Cortex of kidney (tissue), 1 donor: ENCODE measurements around the gene CATSPERB.
"Not testable (repeated sequence)": the region's sequence is repeated elsewhere in the genome, so short reads cannot be mapped to it uniquely, and the experiment has no call there.

Experiments used
- DNase-seq: peaks from one replicate; lab custom pipeline; 2025; lab: John Stamatoyannopoulos, UW

CATSPERB gene, protein sequence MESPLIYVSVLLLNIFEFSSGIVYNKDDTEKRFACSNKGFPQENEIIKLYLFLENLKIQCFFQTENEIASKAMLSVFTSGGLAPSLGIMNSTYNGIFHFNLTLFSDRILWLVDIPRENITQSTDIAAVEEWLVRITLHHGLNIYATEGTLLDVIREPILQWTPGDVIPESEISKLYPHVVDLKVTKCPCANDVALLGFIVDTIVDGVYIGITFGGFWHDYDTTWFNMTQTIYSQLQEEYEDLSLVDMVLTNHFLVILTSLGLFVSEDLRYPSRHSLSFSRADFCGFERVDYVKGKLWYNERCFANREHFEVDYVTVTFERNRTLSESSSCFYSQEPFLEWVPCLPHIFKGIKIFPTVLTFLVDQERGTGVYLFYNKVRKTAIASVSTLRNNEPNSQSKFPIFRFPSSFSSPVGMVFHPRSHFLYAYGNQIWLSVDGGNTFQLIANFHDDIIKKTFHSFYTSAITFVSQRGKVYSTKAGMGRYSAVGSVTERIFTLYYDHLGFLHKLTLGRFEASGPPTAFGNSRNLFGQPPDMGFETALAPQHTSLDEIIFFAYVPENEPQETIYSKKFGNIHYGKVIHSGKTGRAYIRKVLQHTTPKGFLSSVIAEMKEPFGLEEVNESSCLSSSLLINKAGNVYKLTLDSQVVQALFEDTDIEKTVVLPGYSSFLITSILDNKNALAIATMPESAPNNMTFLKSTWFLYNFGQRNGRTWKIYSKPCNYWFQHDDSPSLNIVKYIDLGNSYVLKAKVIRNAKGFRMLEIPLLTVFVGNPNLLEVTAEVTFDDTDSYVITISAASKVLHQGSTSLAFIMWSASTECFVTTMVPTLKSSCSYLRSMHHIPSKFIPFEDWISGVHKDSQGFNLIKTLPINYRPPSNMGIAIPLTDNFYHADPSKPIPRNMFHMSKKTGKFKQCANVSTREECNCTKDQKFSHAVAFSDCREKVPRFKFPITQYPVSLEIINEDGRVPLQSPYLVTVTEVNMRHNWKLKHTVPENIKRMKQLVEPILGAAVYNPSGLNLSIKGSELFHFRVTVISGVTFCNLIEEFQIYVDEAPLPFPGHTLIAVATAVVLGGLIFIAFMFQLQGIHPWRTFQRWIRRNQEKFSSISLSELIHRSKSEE

DNA sequence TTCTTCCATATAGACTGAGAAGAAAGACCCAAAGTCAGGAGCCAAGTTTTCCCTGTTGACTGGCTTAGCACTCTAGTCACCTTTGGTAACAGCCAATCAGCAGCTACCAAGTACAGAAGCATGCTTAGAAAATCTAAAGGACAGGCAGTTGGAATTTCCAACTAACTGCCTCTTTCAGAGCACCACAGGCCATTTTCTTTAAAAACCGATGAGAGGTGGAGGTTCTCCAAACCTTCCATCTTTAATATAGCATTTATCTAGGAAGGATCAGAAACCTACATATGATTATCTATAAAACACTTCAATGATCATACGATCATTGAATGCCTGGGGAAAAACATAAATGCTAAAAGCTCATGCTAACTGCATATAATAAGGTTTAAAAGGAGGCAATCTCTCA lies at the start of gene CATSPERB:
Gene CATSPERB (minus strand): TSS at position 101 of the 400 bp plus-strand sequence. CDS start 2,607 bp downstream, outside the sequence.
- DNase-seq: no peak

DNA sequence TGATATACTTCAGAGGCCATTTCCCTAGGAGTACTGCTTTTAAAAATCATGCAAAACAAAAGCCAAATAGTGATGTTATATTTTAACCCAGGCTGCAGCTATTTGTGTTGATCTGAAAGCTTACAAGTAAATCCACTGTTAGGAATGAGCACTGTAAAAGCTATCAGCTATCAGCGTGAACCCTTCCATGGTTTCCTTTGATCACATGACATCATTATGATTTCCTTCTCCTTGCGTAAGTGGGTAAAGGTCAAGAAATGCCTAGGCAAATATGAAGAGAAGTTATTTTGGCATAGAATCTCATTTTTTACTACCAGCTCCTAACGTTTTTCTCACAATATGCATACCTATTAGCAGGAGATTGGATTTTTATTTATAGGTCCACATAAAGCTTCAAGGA lies 48.6 kb upstream of the CATSPERB start:
- no peak for DNase-seq

DNA sequence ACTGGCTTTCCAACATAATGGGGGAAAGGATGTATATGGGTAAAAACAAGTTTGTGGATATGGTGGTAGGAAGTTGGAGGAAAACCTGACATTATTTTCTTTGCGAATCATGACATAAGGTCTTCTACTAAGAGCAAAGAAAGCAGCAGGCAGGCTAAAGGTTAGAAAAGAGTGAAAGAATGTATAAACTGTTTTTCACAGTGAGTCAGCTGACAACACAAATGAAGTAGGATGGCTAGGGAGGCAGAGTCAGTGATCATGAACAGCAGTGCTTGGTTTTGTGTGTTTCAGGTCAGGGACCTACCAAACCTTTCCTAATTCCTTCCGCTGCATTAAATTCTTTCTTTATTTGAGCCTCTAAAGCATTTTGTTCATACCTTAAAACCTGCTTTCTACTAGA lies 46.3 kb upstream of the CATSPERB start:
- DNase-seq: no peak

DNA sequence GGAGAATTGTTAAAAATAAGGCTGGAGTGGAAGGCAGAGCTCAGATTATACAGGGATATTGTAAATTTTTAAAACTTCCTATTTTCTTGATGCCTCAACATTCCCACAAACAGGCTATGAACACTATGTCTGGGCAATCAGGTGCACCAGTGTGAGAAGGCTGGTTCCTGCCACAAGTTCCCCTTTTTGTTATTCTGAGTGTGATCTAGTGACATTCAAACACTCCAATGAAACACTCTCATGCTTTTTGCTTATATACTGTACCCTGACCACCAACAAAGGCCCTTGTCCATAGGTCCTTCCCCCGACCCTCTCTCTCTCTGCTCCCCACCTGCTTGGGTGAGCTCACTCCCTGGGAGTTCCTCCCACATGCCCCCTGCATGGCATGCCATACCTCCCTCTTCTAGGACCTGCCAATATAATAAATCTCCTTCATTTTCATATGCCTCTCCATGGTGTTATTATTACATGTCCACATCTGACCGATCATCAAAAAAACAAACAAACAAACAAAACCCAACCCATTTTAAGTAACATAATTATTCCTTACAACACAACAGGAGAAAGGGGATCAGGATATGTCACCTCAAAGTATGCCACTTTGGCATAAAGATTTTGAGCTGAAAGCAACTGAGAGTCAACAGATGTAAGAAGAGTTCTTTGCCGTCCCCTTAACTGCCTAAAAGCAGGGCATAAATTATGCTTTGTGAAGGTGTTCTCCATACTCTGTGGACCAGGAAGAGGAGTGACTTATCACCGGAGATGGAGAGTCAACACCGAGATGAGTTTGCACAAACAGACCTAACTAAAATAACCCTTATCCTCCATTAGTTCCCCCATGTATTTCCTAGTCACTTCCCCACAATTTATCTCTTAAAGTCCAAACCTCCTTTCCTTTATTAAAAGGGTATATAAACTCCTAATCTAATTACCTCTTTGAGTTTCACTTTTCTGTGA lies 42.5 kb upstream of the CATSPERB start:
- DNase-seq: no peak

DNA sequence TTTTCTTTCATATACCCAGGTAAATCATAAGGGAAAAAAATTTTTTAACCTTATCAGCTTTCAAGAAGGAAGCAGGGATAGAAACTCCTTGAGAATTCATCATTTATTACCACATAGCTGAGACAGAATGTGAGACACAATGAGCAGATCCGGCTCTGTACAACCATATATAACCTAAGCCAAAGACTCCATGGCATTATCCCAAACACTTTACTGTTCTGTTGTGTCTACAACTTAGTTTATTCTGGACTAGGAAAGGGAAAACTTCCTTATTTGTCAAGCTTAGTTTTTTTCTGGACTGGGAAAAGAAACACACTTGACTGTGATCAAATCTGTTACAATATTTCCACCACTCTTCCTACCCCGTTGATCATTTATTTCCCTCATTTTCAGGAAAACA lies 38.3 kb upstream of the CATSPERB start:
- DNase-seq: no peak

DNA sequence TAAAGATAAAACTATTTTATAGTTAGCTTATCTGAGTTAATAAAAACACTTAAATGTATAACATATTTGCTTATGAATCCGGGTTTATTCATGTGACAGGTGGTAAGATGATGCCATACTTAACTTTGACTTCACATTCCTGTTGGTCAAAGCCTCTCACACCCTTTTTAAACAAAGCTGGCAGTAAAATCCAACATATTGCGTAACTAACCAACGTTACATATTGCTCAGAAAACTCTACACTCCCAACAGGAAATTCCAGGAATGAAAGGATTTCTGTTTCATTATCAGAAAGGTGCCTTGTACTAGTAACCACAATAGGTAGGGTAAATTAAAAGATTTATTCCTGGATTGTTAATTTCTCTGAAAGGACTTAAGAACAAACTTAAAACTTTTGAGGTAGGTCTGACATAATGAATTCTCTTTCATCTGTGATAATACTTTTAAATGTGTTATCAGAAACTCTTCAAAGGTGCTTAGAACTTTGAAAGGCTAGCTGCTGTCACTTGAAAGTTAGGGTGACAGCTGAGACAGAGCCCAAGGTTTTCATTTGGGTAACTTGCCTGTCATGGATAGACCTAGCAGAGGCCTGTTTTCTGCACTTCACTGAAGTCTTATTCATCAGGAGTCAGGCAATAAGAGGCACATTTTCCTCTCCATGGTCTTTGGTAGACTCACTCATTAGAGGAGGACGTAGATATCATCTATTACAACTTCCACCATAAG lies 23.8 kb upstream of the CATSPERB start:
- no peak for DNase-seq

DNA sequence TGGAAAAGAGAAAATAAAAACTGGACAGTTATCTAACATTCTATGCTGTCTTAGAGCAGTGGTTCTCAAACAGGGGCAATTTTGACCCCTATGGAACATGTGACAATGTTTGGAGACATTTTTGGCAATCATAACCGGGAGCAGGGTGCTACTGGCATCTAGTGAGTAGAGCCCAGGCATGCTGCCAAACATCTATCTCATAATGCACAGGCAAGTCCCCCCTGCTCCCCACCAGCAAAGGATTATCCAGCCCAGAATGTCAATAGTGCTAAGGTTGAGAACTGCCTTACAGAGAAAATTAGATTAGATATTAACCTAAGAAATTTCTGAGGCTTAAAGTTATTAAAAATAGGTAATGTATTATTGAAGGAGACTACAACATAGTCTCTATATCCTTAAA lies 22.9 kb upstream of the CATSPERB start:
- no peak for DNase-seq

DNA sequence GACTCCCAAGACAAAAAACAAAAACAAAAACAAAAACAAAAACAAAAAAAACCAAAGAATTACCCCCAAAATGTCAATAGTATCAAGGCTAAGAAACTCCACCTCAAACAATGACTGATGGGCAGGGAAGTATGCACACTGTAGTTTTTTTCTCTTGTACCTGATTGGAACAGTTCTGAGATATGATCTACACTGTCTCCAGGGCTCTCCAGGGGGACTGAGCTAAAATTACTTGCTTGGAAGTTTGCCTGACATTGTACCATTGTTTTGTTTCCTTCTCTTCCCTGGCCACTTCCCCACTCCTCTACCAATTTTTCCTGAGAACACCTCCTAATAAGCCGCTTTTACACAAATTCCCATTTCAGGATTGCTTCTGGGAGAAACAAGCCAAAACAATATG lies 22.3 kb upstream of the CATSPERB start:
- DNase-seq: no peak

DNA sequence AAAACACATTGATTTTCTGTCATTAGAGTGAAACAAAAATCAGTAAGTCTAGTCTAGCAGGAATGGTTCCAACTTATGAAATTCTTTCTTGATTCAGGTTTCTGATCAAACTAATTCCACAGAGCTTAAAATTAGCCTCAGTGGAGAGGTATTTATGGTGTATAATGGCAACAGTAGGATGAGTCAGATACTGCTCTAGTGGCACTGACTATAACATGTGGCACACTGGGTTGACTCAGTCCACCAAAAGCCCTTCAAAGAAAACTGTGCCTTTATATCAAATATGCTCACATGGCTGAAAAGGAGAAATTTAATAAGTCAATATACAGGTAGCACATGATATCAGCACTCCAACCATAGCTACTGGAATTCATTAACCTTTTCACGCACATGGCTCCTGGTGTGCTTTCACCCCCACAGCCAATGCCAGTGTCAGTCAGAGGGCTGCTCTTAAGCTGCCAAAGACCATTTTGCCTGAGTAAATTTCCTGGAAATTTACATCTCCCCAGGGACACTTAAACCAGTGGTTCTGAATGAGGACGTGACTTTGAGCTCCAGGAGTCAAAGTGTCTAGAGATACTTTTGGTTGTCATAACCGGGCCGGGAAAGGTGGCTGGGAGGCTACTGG lies 21.7 kb upstream of the CATSPERB start:
- no peak for DNase-seq

DNA sequence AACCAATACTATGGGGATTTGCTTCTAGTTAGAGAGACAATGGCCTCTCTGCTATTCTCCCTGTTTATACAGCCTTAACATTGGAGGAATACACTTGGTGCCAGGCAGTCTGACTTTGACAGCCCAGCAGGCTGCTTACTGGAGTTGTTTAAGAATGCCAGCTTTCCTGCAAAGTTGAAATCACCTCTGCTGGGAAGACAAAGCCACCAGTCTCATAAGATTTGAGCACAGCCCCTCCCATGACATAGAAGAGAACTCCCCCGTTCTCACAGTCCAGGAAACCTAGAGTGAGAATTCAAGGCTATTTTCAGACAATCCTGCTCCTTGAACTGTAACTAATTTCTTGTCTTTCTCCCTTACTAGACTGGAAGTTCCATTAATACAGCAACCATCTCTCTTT lies 21.1 kb upstream of the CATSPERB start:
- DNase-seq: no peak

DNA sequence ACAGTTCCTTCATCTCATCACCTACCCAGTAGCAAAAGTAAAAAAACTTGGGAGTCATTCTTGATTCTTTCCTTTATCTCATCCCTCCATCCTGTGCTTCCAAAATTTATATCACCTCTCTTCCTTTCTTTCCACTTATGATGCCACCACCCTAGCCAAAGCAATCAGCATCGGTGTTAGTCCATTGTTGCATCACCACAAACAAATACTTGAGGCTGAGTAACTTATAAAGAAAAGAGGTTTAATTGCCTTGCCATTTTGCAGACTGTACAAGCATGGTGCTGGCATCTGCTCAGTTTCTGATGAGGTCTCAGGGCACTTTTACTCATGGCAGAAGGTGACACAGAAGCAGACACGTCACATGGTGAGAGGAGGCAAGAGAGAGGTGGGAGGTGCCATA lies 19.8 kb upstream of the CATSPERB start:
- no peak for DNase-seq

DNA sequence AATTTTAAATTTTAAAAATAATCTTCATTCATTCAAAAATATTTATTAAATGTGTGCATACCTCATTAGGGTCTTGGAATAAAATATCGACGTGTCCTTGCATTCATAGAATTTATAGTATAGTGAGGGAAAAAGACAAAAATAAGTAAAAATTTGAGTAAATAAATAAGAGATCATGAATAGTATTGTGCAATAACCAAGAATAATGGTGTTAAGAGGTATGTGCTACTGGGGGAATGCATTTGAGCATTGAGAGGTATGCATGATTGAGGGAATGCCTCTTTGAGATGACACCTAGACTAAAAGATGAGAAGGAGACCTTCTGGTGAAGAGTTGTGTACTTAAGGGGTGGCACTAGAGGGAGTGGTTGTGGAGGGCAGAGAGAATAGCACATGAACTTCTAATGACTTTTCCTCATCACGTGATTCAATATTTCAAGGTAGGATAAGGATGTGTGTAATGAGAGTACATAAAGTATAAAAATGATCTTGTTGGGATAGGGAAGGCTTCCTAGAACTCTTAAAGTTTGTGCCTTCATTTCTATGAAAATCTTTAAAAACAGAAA lies 18.8 kb upstream of the CATSPERB start:
- no peak for DNase-seq

DNA sequence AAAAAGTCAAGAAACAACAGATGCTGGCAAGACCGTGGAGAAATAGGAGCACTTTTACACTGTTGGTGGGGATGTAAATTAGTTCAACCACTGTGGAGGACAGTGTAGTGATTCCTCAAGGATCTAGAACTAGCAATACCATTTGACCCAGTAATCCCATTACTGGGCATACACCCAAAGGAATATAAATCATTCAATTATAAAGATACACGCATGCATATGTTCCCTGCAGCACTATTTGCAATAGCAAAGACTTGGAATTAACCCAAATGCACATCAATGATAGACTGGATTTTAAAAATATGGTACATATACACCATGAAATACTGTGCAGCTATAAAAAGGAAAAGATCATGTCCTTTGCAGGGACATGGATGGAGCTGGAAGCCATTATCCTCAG lies 18.0 kb upstream of the CATSPERB start:
- no peak for DNase-seq

DNA sequence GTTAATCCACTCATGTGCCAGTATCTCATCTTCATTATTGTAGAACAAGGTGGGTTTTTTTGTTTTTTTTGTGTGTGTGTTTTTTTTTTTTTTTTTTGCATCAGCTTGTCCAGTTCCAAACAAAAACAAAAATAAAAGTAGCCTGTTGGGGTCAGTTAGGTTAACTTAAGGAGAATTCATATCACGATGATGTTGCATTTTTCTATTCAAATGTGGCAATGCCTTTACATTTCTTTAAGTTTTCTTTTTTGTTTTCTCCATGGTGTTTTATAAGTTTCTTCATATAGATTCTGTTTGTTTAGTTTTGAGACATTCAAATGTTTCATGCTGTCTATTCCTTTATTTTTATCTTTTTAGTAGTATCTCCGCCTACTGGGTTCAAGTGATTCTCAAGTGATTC lies 16.2 kb upstream of the CATSPERB start:
- no peak for DNase-seq

DNA sequence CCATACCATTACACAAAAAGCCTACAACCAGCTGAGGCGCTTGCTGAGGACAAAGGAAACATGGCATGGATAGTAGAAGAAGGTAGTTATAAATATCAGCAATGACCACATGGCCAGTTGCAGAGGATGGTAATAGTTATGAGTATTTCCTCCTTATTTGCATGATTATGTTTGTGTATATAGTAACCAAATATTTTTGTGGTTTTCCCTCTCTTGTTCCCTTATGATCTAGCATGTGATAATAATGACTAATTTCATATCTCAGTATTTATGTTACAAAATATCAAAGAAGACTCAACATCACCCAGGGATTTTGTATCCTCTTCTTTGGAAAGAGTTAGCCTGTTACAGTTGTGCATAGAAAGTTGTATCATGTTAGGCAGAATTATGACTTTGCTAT lies 13.5 kb upstream of the CATSPERB start:
- DNase-seq: no peak

DNA sequence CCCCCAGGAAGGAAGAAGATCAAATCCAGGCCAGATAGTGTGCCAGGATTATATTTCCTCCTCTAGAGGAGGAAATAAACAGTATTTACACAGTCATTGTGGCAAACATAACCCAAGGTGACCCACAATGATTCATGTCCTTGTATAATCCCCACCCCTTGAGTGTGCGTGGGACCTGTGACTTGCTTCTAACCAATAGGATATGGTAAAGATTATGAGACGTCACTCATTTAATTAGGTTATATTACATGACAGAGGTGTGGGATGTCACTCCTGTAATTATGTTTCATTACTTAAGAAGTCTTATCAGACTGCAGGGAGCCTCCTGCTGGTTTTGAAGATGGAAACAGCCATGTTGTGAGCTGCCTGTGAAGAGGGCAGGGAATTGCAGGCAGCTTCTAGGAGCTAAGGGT lies 12.2 kb upstream of the CATSPERB start:
- DNase-seq: no peak

DNA sequence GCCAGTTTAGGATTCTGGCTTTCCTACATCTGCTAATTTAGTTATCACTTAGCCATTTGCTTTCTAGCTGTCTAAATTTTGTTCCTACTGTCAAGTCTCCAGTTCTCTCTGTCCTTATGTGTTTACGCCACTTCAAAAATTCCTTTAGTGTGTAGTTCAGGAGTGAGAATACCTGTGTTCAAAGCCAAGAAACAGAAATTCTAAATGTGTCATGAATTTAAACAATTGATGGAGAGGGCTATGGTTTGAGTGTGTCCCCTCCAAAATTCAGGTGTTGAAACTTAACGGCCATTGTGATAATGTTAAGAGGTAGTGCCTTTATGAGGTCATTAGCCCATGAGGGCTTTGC lies 11.4 kb upstream of the CATSPERB start:
- DNase-seq: no peak

DNA sequence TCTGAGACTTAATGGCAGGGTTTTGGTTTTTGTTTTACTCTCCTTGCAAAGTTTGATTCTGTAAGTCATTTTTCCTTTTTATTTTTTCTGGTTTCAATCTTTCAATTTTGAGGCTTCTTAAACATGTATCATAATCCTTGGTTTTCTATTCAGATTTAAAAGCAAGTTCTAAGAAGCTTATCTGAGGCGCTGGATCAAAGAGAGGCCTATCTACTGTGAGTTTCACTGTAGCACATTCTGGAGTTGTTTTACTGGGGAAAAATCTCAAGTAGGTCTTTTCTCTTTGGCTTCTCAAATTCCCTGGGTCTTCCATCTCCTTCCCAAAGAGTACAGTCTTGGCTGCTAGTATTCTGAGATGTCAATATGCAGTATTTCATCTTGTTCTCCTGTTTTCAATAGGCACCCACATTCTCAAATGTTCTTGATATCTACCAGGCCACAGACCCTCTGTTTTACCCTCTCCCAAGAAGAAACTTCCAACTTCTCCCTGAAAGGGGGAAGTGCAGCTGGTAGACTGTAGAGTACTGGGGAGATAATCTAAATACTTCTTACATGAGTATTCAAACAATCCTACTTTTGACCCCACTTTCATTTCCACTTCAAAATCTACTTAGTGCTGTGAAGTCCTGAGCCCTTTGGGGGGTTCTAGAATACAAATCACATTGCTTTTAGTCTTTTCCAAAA lies 10.9 kb upstream of the CATSPERB start:
- DNase-seq: no peak

DNA sequence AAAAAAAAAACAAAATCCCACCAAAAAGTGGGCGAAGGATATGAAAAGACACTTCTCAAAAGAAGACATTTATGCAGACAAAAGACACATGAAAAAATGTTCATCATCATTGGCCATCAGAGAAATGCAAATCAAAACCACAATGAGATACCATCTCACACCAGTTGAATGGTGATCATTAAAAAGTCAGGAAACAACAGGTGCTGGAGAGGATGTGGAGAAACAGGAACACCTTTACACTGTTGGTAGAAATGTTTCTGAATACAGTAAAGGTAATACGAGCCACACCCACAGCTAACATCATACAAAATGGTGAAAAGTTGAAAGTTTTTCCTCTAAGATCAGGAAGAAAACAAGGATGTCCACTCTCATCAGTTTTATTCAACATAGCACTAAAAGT lies 8.0 kb upstream of the CATSPERB start:
- DNase-seq: not testable (repeated sequence)

DNA sequence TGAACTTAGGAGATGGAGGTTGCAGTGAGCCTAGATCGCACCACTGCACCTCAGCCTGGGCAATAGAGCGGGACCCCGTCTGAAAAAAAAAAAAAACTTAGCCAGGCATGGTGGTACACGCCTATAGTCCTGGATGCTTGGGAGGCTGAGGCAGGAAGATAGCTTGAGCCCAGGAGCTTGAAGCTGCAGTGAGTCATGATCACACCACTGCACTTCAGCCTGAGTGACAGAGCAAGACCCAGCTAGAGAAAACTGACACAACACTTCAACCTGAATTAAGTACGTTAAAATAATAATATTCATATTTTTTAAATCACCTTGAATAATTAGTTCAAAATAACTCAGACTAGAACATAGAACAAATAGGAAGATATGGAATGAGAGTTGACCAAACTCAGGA lies 5.7 kb upstream of the CATSPERB start:
- DNase-seq: no peak
